Measurements from ENCODE around the gene POLR2B. TPM values are rescaled to one million over a fixed set of nuclear protein-coding genes. Genes with fewer than 3 reads are reported as not detected.

POLR2B gene
- total and polyA plus RNA-seq, 2 of the 4 experiments (the other 2 are of a cell fraction) = 74.0 to 106 TPM

DNA sequence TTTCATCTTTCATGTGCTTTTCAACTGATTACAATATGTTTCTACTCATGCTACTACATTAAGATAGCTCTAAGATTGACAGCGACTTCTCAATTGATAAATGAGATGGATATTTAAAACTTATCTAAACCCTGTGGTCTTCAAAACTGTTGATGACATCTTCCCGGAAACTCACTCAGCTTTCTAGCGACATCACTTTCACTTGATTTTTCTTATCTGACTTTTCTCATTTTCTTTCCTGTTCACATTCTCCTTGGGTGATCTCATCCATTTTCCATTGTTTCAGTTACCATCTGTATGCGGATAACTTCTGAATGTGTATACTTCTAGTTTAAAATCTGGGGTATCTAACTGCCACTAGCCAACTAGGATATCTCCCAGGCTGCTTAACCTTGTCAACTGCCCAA is 3.1 kb downstream of the POLR2B start:
- Histone ChIP-seq H3K36me3 (ENCODE audit: control insufficient read depth, insufficient read depth, low read length) (peaks cover 10% of the 10 kb centered on the region), H3K56ac (ENCODE audit: extremely low read depth, insufficient read depth, low read length) (no peak overlapping the region), H3K27me3 (ENCODE audit: control insufficient read depth, insufficient read depth, low read length) (no peaks in the 10 kb centered on the region), H3K9me1 (ENCODE audit: insufficient read depth, low read length) (peaks cover 4% of the 10 kb centered on the region), H3K4ac (ENCODE audit: low read depth, low read length) (no peak overlapping the region), H3K4me1 (ENCODE audit: control insufficient read depth, insufficient read depth, low read length) (no peaks in the 10 kb centered on the region), H3K14ac (replicated peaks; ENCODE audit: low read depth, low read length) (no peak overlapping the region), H2AFZ (replicated peaks; ENCODE audit: low read length, poor library complexity) (no peak overlapping the region), H4K20me1 (ENCODE audit: insufficient read depth, low read length) (peaks cover 65% of the 10 kb centered on the region), H4K8ac (ENCODE audit: low read depth in 2 of 2, low read length in 2 of 2) (peak overlapping the region in 1 of 2 experiments; percentile 43; a peak in 1 of 4 replicates), H3K27ac (ENCODE audit: insufficient read depth, low read length) (no peak overlapping the region), H2AK9ac (replicated peaks; ENCODE audit: low read depth, low read length, poor library complexity) (no peak overlapping the region), H3K4me3 (ENCODE audit: insufficient read depth, low read depth, low read length) (no peak overlapping the region), H2BK5ac (ENCODE audit: low read depth, low read length, poor library complexity, severe bottlenecking) (peak overlapping the region; percentile 27), H4K5ac (ENCODE audit: low read depth, low read length) (no peak overlapping the region), H2BK20ac (ENCODE audit: low read depth, low read length) (no peak overlapping the region), H3K9ac (ENCODE audit: low read depth, low read length) (no peak overlapping the region), H2BK120ac (ENCODE audit: low read depth, low read length) (no peak overlapping the region), H2BK15ac (ENCODE audit: low read depth, low read length) (no peak overlapping the region), H4K91ac (ENCODE audit: insufficient read depth, low read depth, low read length) (no peak overlapping the region), H3K9me3 (ENCODE audit: control insufficient read depth, insufficient read depth, low read length) (no peaks in the 10 kb centered on the region), H3K23ac (ENCODE audit: low read depth, low read length) (peak overlapping the region; percentile 83), H3K4me2 (ENCODE audit: low read depth, low read length) (peak overlapping the region; percentile 53), H3K79me1 (ENCODE audit: low read depth in 1 of 2, low read length in 2 of 2) (peaks cover 9 to 30% of the 10 kb centered on the region in 2 experiments), H2AK5ac (ENCODE audit: low read depth, low read length) (no peak overlapping the region), H3K18ac (ENCODE audit: low read depth, low read length) (no peak overlapping the region)
- ChIA-PET POLR2A (ENCODE audit: unreplicated experiment) (no interaction called here), CTCF (no interaction called here)
- WGBS, 2 experiments (ENCODE audit: extremely low coverage in 2 of 2, insufficient read length in 1 of 2) = no CpG with 5 or more reads among the region's 4 CpGs
- DNase-seq (peak; percentile 69), ATAC-seq (ENCODE audit: low read depth) (no peak)
- intact Hi-C loops (cut with micrococcal nuclease) = no loop called here
- in situ Hi-C loops (cut with MboI; ENCODE audit: low sequenced_read_pairs) = no loop called here
- BruUV-seq (replicated peaks) = no TSS peak
- TF ChIP-seq, protein P1, sequence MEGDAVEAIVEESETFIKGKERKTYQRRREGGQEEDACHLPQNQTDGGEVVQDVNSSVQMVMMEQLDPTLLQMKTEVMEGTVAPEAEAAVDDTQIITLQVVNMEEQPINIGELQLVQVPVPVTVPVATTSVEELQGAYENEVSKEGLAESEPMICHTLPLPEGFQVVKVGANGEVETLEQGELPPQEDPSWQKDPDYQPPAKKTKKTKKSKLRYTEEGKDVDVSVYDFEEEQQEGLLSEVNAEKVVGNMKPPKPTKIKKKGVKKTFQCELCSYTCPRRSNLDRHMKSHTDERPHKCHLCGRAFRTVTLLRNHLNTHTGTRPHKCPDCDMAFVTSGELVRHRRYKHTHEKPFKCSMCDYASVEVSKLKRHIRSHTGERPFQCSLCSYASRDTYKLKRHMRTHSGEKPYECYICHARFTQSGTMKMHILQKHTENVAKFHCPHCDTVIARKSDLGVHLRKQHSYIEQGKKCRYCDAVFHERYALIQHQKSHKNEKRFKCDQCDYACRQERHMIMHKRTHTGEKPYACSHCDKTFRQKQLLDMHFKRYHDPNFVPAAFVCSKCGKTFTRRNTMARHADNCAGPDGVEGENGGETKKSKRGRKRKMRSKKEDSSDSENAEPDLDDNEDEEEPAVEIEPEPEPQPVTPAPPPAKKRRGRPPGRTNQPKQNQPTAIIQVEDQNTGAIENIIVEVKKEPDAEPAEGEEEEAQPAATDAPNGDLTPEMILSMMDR (conservative IDR thresholded peaks at IDR 0.05; ENCODE audit: low read depth, low read length) = no peak
- TF ChIP-seq MXI1 (IDR thresholded peaks at IDR 0.05; ENCODE audit: borderline replicate concordance, low read depth, low read length) (no peak), FOS (IDR thresholded peaks at IDR 0.05; ENCODE audit: low read depth, low read length) (no peak), CEBPB (IDR thresholded peaks at IDR 0.05; ENCODE audit: low read depth, low read length) (no peak), MAZ (IDR thresholded peaks at IDR 0.05; ENCODE audit: borderline replicate concordance, low read depth, low read length) (no peak), BHLHE40 (IDR thresholded peaks at IDR 0.05; ENCODE audit: low read depth, low read length) (no peak), RAD21 (IDR thresholded peaks at IDR 0.05; ENCODE audit: low read length) (no peak)
- dilution Hi-C loops (cut with HindIII; ENCODE audit: low sequenced_read_pairs, unreplicated experiment) = no loop called here

Measured in IMR-90 (cell line).